HL-60 (cell line): ENCODE data around the gene KHDC1.
"Not testable (repeated sequence)": the region's sequence is repeated elsewhere in the genome, so short reads cannot be mapped to it uniquely, and the experiment has no call there.

ENCODE experiments used
- DNase-seq, 2 experiments: peaks; one replicate each; pipeline ENCODE4 v3.0.0-alpha.2; 2010 to 2020; ENCODE audit warnings: low read depth in 1 of 2, low spot score in 1 of 2
- H3K27ac ChIP-seq: fragments of 250-450 bp; sonication (Bioruptor Pico); replicated peaks from 2 replicates; pipeline ENCODE4 v1.5.1; 2020; ENCODE audit warnings: mild to moderate bottlenecking, moderate library complexity
- H3K27me3 ChIP-seq: fragments of 250-450 bp; sonication (Bioruptor Pico); 2 replicates; pipeline ENCODE4 v1.5.1; 2021; ENCODE audit warnings: mild to moderate bottlenecking, moderate library complexity; ENCODE audit not compliant: insufficient read depth, poor library complexity, severe bottlenecking
- H3K4me3 ChIP-seq: replicated peaks from 2 replicates; pipeline ENCODE4 v1.5.1; 2011; ENCODE audit warnings: mild to moderate bottlenecking, control low read depth, low read length; ENCODE audit not compliant: insufficient read depth
- GABPA ChIP-seq: IDR thresholded peaks from 2 replicates; pipeline ENCODE4 v1.6.1; 2012; ENCODE audit warnings: low read depth
- POLR2AphosphoS5 ChIP-seq: IDR thresholded peaks from 2 replicates; pipeline ENCODE4 v1.6.1; 2012; ENCODE audit warnings: low read depth
- REST ChIP-seq: IDR thresholded peaks from 2 replicates; pipeline ENCODE4 v1.6.1; 2012; ENCODE audit warnings: low read depth; ENCODE audit not compliant: insufficient replicate concordance
- SPI1 ChIP-seq: IDR thresholded peaks from 2 replicates; pipeline ENCODE4 v1.6.1; 2012; ENCODE audit warnings: low read depth, mild to moderate bottlenecking, borderline replicate concordance
- TF ChIP-seq, protein P1 (sequence below): IDR thresholded peaks from one replicate; pipeline ENCODE4 v1.5.1; 2011; ENCODE audit warnings: low read length, control low read depth, inconsistent platforms; ENCODE audit not compliant: insufficient read depth

The KHDC1 gene

GRCh38 chr6:73308712-73309534 lies 45.9 kb upstream of the KHDC1 start:
- no peak for DNase-seq
- Histone ChIP-seq H3K27ac (no peak overlapping the region), H3K4me3 (peak overlapping the region; percentile 1; the same call in 1 of the 2 replicates), H3K27me3 (peaks cover 19% of the 10 kb centered on the region)
- TF ChIP-seq, protein P1, sequence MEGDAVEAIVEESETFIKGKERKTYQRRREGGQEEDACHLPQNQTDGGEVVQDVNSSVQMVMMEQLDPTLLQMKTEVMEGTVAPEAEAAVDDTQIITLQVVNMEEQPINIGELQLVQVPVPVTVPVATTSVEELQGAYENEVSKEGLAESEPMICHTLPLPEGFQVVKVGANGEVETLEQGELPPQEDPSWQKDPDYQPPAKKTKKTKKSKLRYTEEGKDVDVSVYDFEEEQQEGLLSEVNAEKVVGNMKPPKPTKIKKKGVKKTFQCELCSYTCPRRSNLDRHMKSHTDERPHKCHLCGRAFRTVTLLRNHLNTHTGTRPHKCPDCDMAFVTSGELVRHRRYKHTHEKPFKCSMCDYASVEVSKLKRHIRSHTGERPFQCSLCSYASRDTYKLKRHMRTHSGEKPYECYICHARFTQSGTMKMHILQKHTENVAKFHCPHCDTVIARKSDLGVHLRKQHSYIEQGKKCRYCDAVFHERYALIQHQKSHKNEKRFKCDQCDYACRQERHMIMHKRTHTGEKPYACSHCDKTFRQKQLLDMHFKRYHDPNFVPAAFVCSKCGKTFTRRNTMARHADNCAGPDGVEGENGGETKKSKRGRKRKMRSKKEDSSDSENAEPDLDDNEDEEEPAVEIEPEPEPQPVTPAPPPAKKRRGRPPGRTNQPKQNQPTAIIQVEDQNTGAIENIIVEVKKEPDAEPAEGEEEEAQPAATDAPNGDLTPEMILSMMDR, result no peak
- no peak for TF ChIP-seq GABPA
- no peak for TF ChIP-seq REST
- no peak for TF ChIP-seq SPI1
- no peak for TF ChIP-seq POLR2AphosphoS5

- not testable (repeated sequence) for H3K4me3 ChIP-seq, H3K27me3 ChIP-seq, H3K27ac ChIP-seq, DNase-seq
These were observed 40.8 kb upstream of the KHDC1 start for GRCh38 chr6:73303773-73304172.

GRCh38 chr6:73302339-73302738 lies 39.3 kb upstream of the KHDC1 start:
- Histone ChIP-seq H3K4me3 (no peak overlapping the region), H3K27me3 (no peaks in the 10 kb centered on the region), H3K27ac (no peak overlapping the region)
- TF ChIP-seq, protein P1, result no peak
- no peak for TF ChIP-seq GABPA
- no peak for TF ChIP-seq REST
- no peak for TF ChIP-seq POLR2AphosphoS5
- no peak for TF ChIP-seq SPI1
- no peak for DNase-seq

GRCh38 chr6:73299151-73299971 lies 36.4 kb upstream of the KHDC1 start:
- Histone ChIP-seq H3K4me3 (no peak overlapping the region), H3K27ac (no peak overlapping the region), H3K27me3 (no peaks in the 10 kb centered on the region)
- TF ChIP-seq, protein P1, result no peak
- no peak for TF ChIP-seq REST
- no peak for TF ChIP-seq POLR2AphosphoS5
- TF ChIP-seq SPI1, result no peak
- TF ChIP-seq GABPA, result no peak
- DNase-seq, result no peak
